Liver (tissue), 9 donors: Measurements from ENCODE around the gene AOPEP. TPM values are rescaled to one million over a fixed set of nuclear protein-coding genes. Genes with fewer than 3 reads are reported as not detected.
"Not testable (repeated sequence)": the region's sequence is repeated elsewhere in the genome, so short reads cannot be mapped to it uniquely, and the experiment has no call there.

Experiments
- DNase-seq: peaks from one replicate; pipeline ENCODE4 v3.0.0-alpha.2; 2017; ENCODE audit warnings: low spot score
- H3K27ac ChIP-seq, 2 donors: one replicate each; pipeline ENCODE4 v1.7.0; 2013; ENCODE audit warnings: inconsistent platforms in 2 of 2, low read length in 2 of 2, control low read depth in 1 of 2, low read depth in 1 of 2, mild to moderate bottlenecking in 1 of 2
- H3K27me3 ChIP-seq, 4 donors: one replicate each; pipeline versions ENCODE4 v1.6.1 to v1.7.0; 2013; ENCODE audit warnings: low read length in 3 of 4, inconsistent platforms in 1 of 4, mild to moderate bottlenecking in 1 of 4, moderate library complexity in 1 of 4; ENCODE audit not compliant: control insufficient read depth in 4 of 4, insufficient read depth in 4 of 4
- H3K36me3 ChIP-seq, 4 donors: one replicate each; pipeline versions ENCODE4 v1.6.1 to v1.7.0; 2013; ENCODE audit warnings: low read length in 3 of 4, mild to moderate bottlenecking in 3 of 4, low read depth in 1 of 4, moderate library complexity in 1 of 4; ENCODE audit not compliant: control insufficient read depth in 4 of 4, insufficient read depth in 3 of 4
- H3K4me1 ChIP-seq, 4 donors: one replicate each; pipeline versions ENCODE4 v1.6.1 to v1.7.0; 2013; ENCODE audit warnings: low read length in 3 of 4, mild to moderate bottlenecking in 3 of 4, moderate library complexity in 1 of 4; ENCODE audit not compliant: control insufficient read depth in 4 of 4, insufficient read depth in 4 of 4
- H3K4me3 ChIP-seq, 3 donors: one replicate each; pipeline versions ENCODE4 v1.6.1 to v1.7.0; 2013; ENCODE audit warnings: low read length in 3 of 3, control low read depth in 1 of 3, low read depth in 1 of 3, mild to moderate bottlenecking in 1 of 3
- H3K9ac ChIP-seq, 2 donors: one replicate each; pipeline ENCODE4 v1.7.0; 2013; ENCODE audit warnings: low read length in 2 of 2, mild to moderate bottlenecking in 2 of 2, moderate library complexity in 2 of 2, control low read depth in 1 of 2, low read depth in 1 of 2
- H3K9me3 ChIP-seq, 4 donors: one replicate each; pipeline versions ENCODE4 v1.6.1 to v1.7.0; 2013; ENCODE audit warnings: low read length in 3 of 4; ENCODE audit not compliant: control insufficient read depth in 4 of 4
- EGR1 ChIP-seq, 2 donors: IDR thresholded peaks; 2 replicates each; pipeline ENCODE4 v1.6.1; 2016 to 2018; ENCODE audit warnings: antibody characterized with exemption in 2 of 2, low read depth in 2 of 2
- FOXA1 ChIP-seq: IDR thresholded peaks from 2 replicates; pipeline ENCODE4 v1.6.1; 2016; ENCODE audit warnings: antibody characterized with exemption
- FOXA2 ChIP-seq: IDR thresholded peaks from 2 replicates; pipeline ENCODE4 v1.6.1; 2016; ENCODE audit warnings: antibody characterized with exemption
- GABPA ChIP-seq, 2 donors: IDR thresholded peaks in 1 of 2; conservative IDR thresholded peaks in 1 of 2; 2 replicates each; pipeline ENCODE4 v1.6.1; 2016; ENCODE audit warnings: antibody characterized with exemption in 2 of 2, mild to moderate bottlenecking in 1 of 2, moderate library complexity in 1 of 2
- HNF4A ChIP-seq, 2 donors: conservative IDR thresholded peaks; 2 replicates each; pipeline ENCODE4 v1.6.1; 2016; ENCODE audit warnings: antibody characterized with exemption in 2 of 2, mild to moderate bottlenecking in 2 of 2
- HNF4G ChIP-seq: IDR thresholded peaks from 2 replicates; pipeline ENCODE4 v1.6.1; 2016; ENCODE audit warnings: antibody characterized with exemption
- JUND ChIP-seq, 2 donors: IDR thresholded peaks; 2 replicates each; pipeline ENCODE4 v1.6.1; 2016; ENCODE audit warnings: antibody characterized with exemption in 2 of 2
- NR2F2 ChIP-seq: IDR thresholded peaks from 2 replicates; pipeline ENCODE4 v1.6.1; 2016; ENCODE audit warnings: antibody characterized with exemption
- RAD21 ChIP-seq, 2 donors: IDR thresholded peaks; 2 replicates each; pipeline ENCODE4 v1.6.1; 2016; ENCODE audit warnings: antibody characterized with exemption in 2 of 2, mild to moderate bottlenecking in 2 of 2
- RXRA ChIP-seq, 2 donors: IDR thresholded peaks; 2 replicates each; pipeline ENCODE4 v1.6.1; 2017 to 2018; ENCODE audit warnings: antibody characterized with exemption in 2 of 2, mild to moderate bottlenecking in 1 of 2
- SP1 ChIP-seq: IDR thresholded peaks from 2 replicates; pipeline ENCODE4 v1.6.1; 2018; ENCODE audit warnings: antibody characterized with exemption, mild to moderate bottlenecking
- TAF1 ChIP-seq: conservative IDR thresholded peaks from 2 replicates; pipeline ENCODE4 v1.6.1; 2016; ENCODE audit warnings: antibody characterized with exemption, mild to moderate bottlenecking
- YY1 ChIP-seq: IDR thresholded peaks from 2 replicates; pipeline ENCODE4 v1.6.1; 2016; ENCODE audit warnings: antibody characterized with exemption, mild to moderate bottlenecking
- WGBS: extraction: QIAGEN DNeasy Blood & Tissue Kit; methylation state at CpG from one replicate; pipeline ENCODE4 v1.1.7; 2013; 5-methylcytosine and 5-hydroxymethylcytosine counted together
- polyA plus RNA-seq, 2 donors: library from polyadenylated mRNA; stranded (reverse) in 1 of 2; unstranded in 1 of 2; fragments of 200-250 nt in 1 of 2; fragments of >200 nt in 1 of 2; fragmentation: Nextera tagmentation in 1 of 2; extraction: Ambion mirVana in 1 of 2; gene quantifications; one replicate each; pipeline versions ENCODE4 v1.2.1 to v1.2.3, GENCODE V29; 2013 to 2015
- total RNA-seq, 2 donors: library from RNA; depleted of rRNA; stranded (reverse); fragments of >200 nt; gene quantifications; one replicate each; pipeline ENCODE4 v1.2.3, GENCODE V29; 2014
- TF ChIP-seq, protein P1 (sequence below): IDR thresholded peaks from 2 replicates; pipeline ENCODE4 v1.6.1; 2016; ENCODE audit warnings: antibody characterized with exemption
- TF ChIP-seq, protein P2 (sequence below): IDR thresholded peaks from 2 replicates; pipeline ENCODE4 v1.6.1; 2016; ENCODE audit warnings: antibody characterized with exemption
- TF ChIP-seq, protein P3 (sequence below): IDR thresholded peaks from 2 replicates; pipeline ENCODE4 v1.6.1; 2016; ENCODE audit warnings: antibody characterized with exemption
- TF ChIP-seq, protein P4 (sequence below): fragments of 150-350 bp; IDR thresholded peaks from 2 replicates; pipeline ENCODE4 v1.5.1; 2017; ENCODE audit warnings: improper control_type of control experiment, low read depth, low read length; ENCODE audit not compliant: missing input control
- TF ChIP-seq, protein P5 (sequence below): IDR thresholded peaks from 2 replicates; pipeline ENCODE4 v1.6.1; 2016; ENCODE audit warnings: antibody characterized with exemption, mild to moderate bottlenecking
- donor health status: healthy.
- donor health status: healthy.
- donor health status: healthy.
- donor health status: healthy.
- donor health status: healthy.

The AOPEP gene
- total and polyA plus RNA-seq, 4 donors, result 22.2 to 77.1 (median 34.8) TPM

DNA sequence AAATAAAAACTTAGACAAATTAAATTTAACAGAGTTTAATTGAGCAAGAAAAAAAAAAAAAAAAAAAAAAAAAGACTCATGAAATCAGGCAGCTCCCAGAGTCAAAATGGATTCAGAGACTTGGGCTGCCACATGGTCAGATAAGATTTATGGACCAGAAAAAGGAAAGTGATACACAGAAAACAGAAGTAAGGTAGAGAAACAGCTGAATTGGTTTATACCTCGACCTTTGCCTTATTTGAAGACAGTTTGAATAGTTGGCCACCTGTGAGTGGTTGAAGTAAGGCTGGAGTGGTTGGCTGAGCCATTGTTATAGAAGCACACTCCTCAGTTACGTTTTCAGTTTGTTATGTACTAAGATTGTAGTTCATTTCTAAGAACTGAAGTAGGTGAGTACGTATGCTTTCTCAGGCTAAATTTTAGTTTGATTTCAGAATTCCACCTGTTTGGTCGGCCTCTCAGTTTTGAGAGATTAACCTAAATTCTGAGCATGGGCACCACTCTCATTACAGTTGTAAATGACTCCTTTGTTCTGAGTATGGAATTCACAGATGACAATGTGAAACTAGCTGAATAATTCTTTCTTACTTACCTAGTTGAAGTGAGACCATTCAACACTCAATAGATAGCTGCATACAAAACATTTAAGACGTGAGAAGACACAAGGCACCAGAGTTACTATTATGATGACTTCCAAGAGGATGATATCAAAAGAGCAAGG is 149.0 kb downstream of the AOPEP start:
- Histone ChIP-seq H3K9me3 (no peaks in the 10 kb centered on the region), H3K27ac (peak overlapping the region; percentile 6 to 19), H3K9ac (no peak overlapping the region), H3K4me3 (no peak overlapping the region), H3K4me1 (peaks cover 0 to 8% (median 1%) of the 10 kb centered on the region in 4 donors), H3K27me3 (no peaks in the 10 kb centered on the region), H3K36me3 (no peaks in the 10 kb centered on the region)
- no peak for DNase-seq
- WGBS, result 61% methylated on average over 5 of the region's 5 CpGs
- TF ChIP-seq TAF1 (no peak), HNF4G (no peak), YY1 (peak; percentile 58), SP1 (no peak), RXRA (IDR thresholded peaks at IDR 0.05) (peak in 1 of 2 donors; percentile 24), NR2F2 (no peak), GABPA (IDR thresholded peaks at IDR 0.05 in 1 of 2, conservative IDR thresholded peaks at IDR 0.05 in 1 of 2) (no peak), RAD21 (IDR thresholded peaks at IDR 0.05) (peak in 1 of 2 donors; percentile 35), HNF4A (conservative IDR thresholded peaks at IDR 0.05) (peak; percentile 29 to 47), JUND (IDR thresholded peaks at IDR 0.05) (no peak), FOXA2 (no peak), FOXA1 (no peak), EGR1 (IDR thresholded peaks at IDR 0.05; ENCODE audit: low read depth in 2 of 2) (no peak)
- TF ChIP-seq, protein P1, sequence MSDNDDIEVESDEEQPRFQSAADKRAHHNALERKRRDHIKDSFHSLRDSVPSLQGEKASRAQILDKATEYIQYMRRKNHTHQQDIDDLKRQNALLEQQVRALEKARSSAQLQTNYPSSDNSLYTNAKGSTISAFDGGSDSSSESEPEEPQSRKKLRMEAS, result peak; percentile 33
- TF ChIP-seq, protein P2, sequence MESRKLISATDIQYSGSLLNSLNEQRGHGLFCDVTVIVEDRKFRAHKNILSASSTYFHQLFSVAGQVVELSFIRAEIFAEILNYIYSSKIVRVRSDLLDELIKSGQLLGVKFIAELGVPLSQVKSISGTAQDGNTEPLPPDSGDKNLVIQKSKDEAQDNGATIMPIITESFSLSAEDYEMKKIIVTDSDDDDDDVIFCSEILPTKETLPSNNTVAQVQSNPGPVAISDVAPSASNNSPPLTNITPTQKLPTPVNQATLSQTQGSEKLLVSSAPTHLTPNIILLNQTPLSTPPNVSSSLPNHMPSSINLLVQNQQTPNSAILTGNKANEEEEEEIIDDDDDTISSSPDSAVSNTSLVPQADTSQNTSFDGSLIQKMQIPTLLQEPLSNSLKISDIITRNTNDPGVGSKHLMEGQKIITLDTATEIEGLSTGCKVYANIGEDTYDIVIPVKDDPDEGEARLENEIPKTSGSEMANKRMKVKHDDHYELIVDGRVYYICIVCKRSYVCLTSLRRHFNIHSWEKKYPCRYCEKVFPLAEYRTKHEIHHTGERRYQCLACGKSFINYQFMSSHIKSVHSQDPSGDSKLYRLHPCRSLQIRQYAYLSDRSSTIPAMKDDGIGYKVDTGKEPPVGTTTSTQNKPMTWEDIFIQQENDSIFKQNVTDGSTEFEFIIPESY, result no peak
- TF ChIP-seq, protein P3, sequence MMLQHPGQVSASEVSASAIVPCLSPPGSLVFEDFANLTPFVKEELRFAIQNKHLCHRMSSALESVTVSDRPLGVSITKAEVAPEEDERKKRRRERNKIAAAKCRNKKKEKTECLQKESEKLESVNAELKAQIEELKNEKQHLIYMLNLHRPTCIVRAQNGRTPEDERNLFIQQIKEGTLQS, result no peak
- TF ChIP-seq, protein P4, sequence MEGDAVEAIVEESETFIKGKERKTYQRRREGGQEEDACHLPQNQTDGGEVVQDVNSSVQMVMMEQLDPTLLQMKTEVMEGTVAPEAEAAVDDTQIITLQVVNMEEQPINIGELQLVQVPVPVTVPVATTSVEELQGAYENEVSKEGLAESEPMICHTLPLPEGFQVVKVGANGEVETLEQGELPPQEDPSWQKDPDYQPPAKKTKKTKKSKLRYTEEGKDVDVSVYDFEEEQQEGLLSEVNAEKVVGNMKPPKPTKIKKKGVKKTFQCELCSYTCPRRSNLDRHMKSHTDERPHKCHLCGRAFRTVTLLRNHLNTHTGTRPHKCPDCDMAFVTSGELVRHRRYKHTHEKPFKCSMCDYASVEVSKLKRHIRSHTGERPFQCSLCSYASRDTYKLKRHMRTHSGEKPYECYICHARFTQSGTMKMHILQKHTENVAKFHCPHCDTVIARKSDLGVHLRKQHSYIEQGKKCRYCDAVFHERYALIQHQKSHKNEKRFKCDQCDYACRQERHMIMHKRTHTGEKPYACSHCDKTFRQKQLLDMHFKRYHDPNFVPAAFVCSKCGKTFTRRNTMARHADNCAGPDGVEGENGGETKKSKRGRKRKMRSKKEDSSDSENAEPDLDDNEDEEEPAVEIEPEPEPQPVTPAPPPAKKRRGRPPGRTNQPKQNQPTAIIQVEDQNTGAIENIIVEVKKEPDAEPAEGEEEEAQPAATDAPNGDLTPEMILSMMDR, result no peak
- TF ChIP-seq, protein P5, sequence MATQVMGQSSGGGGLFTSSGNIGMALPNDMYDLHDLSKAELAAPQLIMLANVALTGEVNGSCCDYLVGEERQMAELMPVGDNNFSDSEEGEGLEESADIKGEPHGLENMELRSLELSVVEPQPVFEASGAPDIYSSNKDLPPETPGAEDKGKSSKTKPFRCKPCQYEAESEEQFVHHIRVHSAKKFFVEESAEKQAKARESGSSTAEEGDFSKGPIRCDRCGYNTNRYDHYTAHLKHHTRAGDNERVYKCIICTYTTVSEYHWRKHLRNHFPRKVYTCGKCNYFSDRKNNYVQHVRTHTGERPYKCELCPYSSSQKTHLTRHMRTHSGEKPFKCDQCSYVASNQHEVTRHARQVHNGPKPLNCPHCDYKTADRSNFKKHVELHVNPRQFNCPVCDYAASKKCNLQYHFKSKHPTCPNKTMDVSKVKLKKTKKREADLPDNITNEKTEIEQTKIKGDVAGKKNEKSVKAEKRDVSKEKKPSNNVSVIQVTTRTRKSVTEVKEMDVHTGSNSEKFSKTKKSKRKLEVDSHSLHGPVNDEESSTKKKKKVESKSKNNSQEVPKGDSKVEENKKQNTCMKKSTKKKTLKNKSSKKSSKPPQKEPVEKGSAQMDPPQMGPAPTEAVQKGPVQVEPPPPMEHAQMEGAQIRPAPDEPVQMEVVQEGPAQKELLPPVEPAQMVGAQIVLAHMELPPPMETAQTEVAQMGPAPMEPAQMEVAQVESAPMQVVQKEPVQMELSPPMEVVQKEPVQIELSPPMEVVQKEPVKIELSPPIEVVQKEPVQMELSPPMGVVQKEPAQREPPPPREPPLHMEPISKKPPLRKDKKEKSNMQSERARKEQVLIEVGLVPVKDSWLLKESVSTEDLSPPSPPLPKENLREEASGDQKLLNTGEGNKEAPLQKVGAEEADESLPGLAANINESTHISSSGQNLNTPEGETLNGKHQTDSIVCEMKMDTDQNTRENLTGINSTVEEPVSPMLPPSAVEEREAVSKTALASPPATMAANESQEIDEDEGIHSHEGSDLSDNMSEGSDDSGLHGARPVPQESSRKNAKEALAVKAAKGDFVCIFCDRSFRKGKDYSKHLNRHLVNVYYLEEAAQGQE, result no peak

DNA sequence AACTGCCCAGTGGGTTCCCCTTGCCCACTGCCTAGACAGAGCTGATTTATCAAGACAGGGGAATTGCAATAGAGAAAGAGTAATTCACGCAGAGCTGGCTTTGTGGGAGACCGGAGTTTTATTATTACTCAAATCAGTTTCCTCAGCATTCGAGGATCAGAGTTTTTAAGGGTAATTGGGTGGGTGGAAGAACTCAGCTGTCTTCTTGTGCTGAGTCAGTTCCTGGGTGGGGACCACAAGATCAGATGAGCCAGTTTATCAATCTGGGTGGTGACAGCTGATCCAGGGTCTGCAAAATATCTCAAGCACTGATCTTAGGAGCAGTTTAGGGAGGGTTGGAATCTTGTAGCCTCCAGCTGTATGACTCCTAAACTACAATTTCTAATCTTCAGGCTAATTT is 152.3 kb downstream of the AOPEP start:
- DNase-seq, result not testable (repeated sequence)

More for the DNA sequence above, 152.3 kb downstream of the AOPEP start:
- not testable (repeated sequence) for H3K9me3 ChIP-seq, H3K4me3 ChIP-seq, H3K27ac ChIP-seq, H3K9ac ChIP-seq, H3K27me3 ChIP-seq, H3K36me3 ChIP-seq
- 85% methylated on average over 3 of the region's 3 CpGs for WGBS
- H3K4me1 ChIP-seq, result peaks cover 0 to 13% (median 1%) of the 10 kb centered on the region in 4 donors
